GM12875 (cell line): ENCODE measurements around the gene AVL9.

Source experiments
- H3K4me3 ChIP-seq: one replicate; pipeline ENCODE4 v1.5.1; 2011; ENCODE audit warnings: low read depth, low read length, control low read depth
- TF ChIP-seq, protein P1 (sequence below): IDR thresholded peaks from 2 replicates; pipeline ENCODE4 v1.5.1; 2011; ENCODE audit warnings: low read depth, mild to moderate bottlenecking, control low read depth, inconsistent platforms, low read length, moderate library complexity, borderline replicate concordance; ENCODE audit not compliant: insufficient read depth

AVL9 gene

DNA sequence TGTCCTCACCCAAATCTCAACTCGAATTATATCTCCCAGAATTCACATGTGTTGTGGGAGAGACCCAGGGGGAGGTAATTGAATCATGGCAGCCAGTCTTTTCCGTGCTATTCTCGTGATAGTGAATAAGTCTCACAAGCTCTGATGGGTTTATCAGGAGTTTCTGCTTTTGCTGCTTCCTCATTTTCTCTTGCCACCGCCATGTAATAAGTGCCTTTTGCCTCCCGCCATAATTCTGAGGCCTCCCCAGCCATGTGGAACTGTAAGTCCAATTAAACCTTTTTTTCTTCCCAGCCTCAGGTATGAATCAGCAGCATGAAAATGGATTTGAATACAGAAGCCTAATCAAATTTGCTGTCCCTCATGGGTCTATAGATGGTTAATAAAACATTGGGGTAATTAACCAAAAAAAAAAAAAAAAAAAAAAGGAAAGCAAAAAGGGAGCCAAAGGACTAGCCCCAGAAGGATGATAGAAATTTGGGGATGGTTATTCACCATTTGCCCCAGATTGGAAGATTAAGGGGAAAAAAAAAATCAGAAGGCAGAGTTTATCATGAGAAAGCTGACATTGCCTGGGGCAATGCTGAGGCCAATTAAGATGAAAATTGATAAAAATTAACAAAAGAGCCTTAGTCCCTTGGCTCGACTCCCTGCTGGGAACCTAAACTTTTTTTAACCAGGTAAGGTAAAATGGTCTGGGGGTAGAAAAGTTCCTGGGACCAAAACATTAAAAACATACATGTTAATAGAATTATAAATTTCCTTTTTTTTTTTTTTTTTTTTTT lies 27.6 kb downstream of the AVL9 start:
- TF ChIP-seq, protein P1, sequence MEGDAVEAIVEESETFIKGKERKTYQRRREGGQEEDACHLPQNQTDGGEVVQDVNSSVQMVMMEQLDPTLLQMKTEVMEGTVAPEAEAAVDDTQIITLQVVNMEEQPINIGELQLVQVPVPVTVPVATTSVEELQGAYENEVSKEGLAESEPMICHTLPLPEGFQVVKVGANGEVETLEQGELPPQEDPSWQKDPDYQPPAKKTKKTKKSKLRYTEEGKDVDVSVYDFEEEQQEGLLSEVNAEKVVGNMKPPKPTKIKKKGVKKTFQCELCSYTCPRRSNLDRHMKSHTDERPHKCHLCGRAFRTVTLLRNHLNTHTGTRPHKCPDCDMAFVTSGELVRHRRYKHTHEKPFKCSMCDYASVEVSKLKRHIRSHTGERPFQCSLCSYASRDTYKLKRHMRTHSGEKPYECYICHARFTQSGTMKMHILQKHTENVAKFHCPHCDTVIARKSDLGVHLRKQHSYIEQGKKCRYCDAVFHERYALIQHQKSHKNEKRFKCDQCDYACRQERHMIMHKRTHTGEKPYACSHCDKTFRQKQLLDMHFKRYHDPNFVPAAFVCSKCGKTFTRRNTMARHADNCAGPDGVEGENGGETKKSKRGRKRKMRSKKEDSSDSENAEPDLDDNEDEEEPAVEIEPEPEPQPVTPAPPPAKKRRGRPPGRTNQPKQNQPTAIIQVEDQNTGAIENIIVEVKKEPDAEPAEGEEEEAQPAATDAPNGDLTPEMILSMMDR: no peak
- no peak overlapping the region for H3K4me3 ChIP-seq

DNA sequence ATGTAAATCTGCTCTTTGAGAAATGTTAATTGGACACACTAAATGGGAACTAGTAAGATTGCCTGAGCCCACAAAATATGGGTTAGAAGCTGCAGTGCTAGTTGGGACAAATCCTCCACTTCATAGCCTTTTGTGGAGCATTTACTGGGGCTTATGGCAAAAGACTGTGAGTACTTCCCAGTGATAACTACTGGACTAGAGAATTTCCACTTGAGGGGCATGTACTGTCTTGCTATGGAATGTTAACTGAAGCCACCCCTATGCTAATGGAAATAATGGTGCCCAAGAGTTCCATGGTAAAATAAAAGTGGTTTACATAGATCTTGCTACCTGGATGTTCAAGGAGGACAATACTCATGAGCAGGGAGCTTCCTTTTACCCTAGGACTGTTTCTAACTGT lies 29.3 kb downstream of the AVL9 start:
- no peak overlapping the region for H3K4me3 ChIP-seq
- TF ChIP-seq, protein P1: no peak

DNA sequence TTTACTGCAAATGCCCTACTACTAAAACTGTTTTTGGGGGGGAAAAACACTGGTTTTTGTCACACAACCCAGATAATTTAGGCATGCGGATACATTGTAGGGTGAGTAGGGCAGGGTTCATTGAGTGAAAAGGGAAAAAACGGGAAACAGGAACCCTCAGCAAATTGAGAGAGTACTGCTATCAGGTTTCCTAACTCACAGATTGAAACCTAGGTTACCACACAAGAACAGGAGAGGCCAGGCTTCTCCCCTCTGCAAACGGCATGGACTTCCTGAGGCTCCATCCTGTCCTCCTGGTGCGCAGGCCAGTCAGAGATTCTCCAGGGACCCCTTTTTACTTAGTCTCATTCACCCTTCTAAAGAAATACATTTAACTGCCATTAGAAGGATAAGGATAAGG lies 30.6 kb downstream of the AVL9 start:
- TF ChIP-seq, protein P1: no peak
- H3K4me3 ChIP-seq: no peak overlapping the region

DNA sequence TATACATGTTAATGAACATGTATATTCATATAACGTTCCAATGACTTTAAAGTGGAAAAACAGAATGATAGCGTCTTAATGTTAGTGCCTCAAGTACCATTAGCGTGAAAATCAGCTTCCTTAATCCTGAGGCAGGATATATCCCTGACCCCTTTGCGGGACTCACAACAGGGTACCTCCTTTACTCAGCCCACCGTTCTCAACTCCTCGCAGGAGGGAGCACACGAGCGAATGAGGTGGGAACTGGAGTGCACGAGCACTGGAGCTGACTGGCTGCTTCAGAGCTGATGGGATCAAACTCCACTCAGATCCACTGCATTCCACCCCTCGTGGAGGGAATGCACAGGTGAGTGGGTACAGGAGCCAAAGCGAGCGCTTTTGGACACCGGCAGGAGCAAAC lies 36.1 kb downstream of the AVL9 start:
- TF ChIP-seq, protein P1: no peak
- H3K4me3 ChIP-seq: no peak overlapping the region

DNA sequence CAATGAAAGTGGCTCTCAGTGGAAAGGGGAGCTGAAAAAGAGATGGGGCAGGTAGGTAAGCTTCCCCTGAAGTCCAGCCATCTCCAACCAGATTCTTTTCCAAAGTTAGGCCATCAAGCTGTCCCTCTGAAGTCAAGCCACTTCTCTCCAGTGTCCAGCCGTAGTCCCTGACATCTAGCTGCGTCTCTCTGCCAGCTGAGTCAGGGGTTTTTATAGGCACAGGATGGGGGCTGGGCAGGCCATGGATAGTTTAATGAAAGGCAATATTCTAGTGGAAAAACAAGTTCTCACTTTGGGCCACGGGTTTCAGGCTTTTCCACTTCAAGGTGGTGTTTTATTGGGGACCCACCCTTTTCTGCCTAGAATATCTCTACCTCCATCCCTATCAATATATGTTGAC lies 36.8 kb downstream of the AVL9 start:
- no peak overlapping the region for H3K4me3 ChIP-seq
- TF ChIP-seq, protein P1: no peak

DNA sequence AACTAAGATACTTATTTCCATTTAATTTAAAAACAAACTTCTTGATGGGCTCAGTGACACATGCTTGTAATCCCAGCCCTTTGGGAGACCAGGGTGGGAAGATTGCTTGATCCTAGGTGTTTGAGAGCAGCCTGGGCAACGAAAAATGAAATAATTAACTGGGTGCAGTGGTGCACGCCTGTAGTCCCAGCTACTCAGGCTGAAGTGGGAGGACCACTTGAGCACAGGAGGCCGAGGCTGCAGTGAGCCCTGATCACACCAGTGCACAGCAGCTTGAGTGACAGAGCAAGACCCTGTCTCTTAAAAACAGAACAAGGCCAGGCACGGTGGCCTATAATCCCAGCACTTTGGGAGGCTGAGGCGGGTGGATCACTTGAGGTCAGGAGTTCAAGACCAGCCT lies 37.4 kb downstream of the AVL9 start:
- TF ChIP-seq, protein P1: no peak
- no peak overlapping the region for H3K4me3 ChIP-seq

DNA sequence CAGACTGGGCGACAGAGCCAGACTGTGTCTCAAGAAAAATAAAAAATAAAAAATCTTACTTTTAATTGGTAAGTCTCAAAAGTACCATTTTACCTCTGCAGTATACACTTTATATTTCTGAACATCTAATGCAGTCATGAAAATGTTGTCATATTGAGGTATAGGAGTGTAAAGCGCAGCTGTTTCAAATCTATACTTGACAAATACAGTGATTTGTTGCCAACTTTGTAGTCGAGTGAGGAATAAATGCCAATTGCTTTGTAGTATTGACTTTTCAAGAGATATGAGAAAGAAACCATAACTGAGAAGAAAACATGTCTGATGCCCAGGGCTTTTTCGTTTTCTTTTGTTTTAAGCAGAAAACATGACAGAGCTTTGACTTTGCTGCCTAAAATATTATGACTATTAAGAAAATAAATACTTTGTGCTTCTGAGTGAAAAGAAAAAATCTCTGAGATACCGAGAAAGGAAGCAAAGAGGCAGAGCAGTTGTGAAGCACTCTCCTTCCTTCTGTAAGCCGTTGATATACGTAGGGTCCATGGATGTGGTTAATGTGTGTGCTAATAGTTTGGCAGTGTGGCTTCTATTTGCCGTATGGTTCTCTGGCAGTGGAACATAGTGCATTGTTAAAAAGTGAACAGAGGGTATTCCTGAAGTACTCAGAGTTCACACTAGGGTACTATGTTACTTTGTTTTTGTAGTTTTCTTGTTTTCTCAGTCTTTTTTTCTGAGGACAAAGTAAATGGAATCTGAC lies 38.2 kb downstream of the AVL9 start:
- TF ChIP-seq, protein P1: no peak

More for the DNA sequence above, 38.2 kb downstream of the AVL9 start:
- no peak overlapping the region for H3K4me3 ChIP-seq
